Skin epidermis (tissue), 12 donors: Measurements from ENCODE around the gene NID2.

Experiments used
- H3K27ac ChIP-seq, 21 experiments: fragments of 200-600 bp; sonication (generic) in 11 of 21; one replicate each; pipeline ENCODE4 v1.5.0; 2020; ENCODE audit warnings: mild to moderate bottlenecking in 3 of 21, inconsistent platforms in 2 of 21, moderate library complexity in 2 of 21
- H3K4me3 ChIP-seq, 7 experiments: fragments of 200-600 bp; sonication (generic) in 2 of 7; one replicate each; pipeline ENCODE4 v1.5.0; 2020; ENCODE audit warnings: inconsistent platforms in 2 of 7, mild to moderate bottlenecking in 2 of 7, moderate library complexity in 1 of 7

The NID2 gene

GRCh38 chr14:52068615-52069306, at the start of gene NID2:
Gene NID2, minus strand, starts transcription at chr14:52069059. Its CDS starts 65 bp downstream, at chr14:52068994.
- Histone ChIP-seq H3K27ac (peak within 1 kb of the TSS in 19 of 21 experiments; percentile 17 to 84 (median 70)), H3K4me3 (peak within 1 kb of the TSS; percentile 36 to 55 (median 45))

- Histone ChIP-seq H3K27ac (peak overlapping the region in 1 of 21 experiments; percentile 27), H3K4me3 (no peak overlapping the region)
Measured at GRCh38 chr14:52117111-52117832, 48.4 kb upstream of the NID2 start.

- Histone ChIP-seq H3K4me3 (no peak overlapping the region), H3K27ac (no peak overlapping the region)
Measured at GRCh38 chr14:52115286-52115685, 46.4 kb upstream of the NID2 start.

- no peak overlapping the region for H3K27ac ChIP-seq
- no peak overlapping the region for H3K4me3 ChIP-seq
Measured at GRCh38 chr14:52112336-52113018, 43.6 kb upstream of the NID2 start.

GRCh38 chr14:52111583-52111982, 42.7 kb upstream of the NID2 start:
- Histone ChIP-seq H3K27ac (no peak overlapping the region), H3K4me3 (no peak overlapping the region)

GRCh38 chr14:52110441-52111086, 41.7 kb upstream of the NID2 start:
- Histone ChIP-seq H3K4me3 (no peak overlapping the region), H3K27ac (no peak overlapping the region)

- Histone ChIP-seq H3K27ac (no peak overlapping the region), H3K4me3 (no peak overlapping the region)
Measured at GRCh38 chr14:52108823-52109222, 40.0 kb upstream of the NID2 start.

- Histone ChIP-seq H3K4me3 (no peak overlapping the region), H3K27ac (no peak overlapping the region)
Measured at GRCh38 chr14:52106840-52107239, 38.0 kb upstream of the NID2 start.

GRCh38 chr14:52103416-52103815, 34.6 kb upstream of the NID2 start:
- Histone ChIP-seq H3K27ac (no peak overlapping the region), H3K4me3 (no peak overlapping the region)

GRCh38 chr14:52095794-52096193, 26.9 kb upstream of the NID2 start:
- H3K4me3 ChIP-seq = no peak overlapping the region
- no peak overlapping the region for H3K27ac ChIP-seq

GRCh38 chr14:52095336-52095735, 26.5 kb upstream of the NID2 start:
- Histone ChIP-seq H3K27ac (no peak overlapping the region), H3K4me3 (no peak overlapping the region)

GRCh38 chr14:52094546-52095271, 25.9 kb upstream of the NID2 start:
- H3K27ac ChIP-seq = no peak overlapping the region
- H3K4me3 ChIP-seq = no peak overlapping the region

- Histone ChIP-seq H3K27ac (no peak overlapping the region), H3K4me3 (no peak overlapping the region)
Measured at GRCh38 chr14:52091928-52092327, 23.1 kb upstream of the NID2 start.

- Histone ChIP-seq H3K4me3 (no peak overlapping the region), H3K27ac (no peak overlapping the region)
Measured at GRCh38 chr14:52090936-52091335, 22.1 kb upstream of the NID2 start.

- no peak overlapping the region for H3K4me3 ChIP-seq
- no peak overlapping the region for H3K27ac ChIP-seq
Measured at GRCh38 chr14:52089218-52089617, 20.4 kb upstream of the NID2 start.

- Histone ChIP-seq H3K4me3 (no peak overlapping the region), H3K27ac (no peak overlapping the region)
Measured at GRCh38 chr14:52086711-52087110, 17.9 kb upstream of the NID2 start.

- H3K4me3 ChIP-seq = no peak overlapping the region
- H3K27ac ChIP-seq = no peak overlapping the region
Measured at GRCh38 chr14:52082903-52083302, 14.0 kb upstream of the NID2 start.

GRCh38 chr14:52081964-52082363, 13.1 kb upstream of the NID2 start:
- H3K4me3 ChIP-seq = no peak overlapping the region
- H3K27ac ChIP-seq = peak overlapping the region in 2 of 21 experiments; percentile 11 to 44
